Spleen (tissue), 11 donors: ENCODE data around the gene RAD51B. TPM values are rescaled to one million over a fixed set of nuclear protein-coding genes. Genes with fewer than 3 reads are reported as not detected.
A peak's percentile ranks its signal among the peaks of the same experiment; 100 is the strongest.

Experiments used
- DNase-seq: peaks from one replicate; pipeline ENCODE4 v3.0.0-alpha.2; 2020
- H3K27ac ChIP-seq, 8 donors: fragments of 200-600 bp; sonication (generic) in 7 of 8; 1 replicate in 4 of 8; 2 replicates in 4 of 8; pipeline versions ENCODE4 v1.5.0 to v1.8.0; 2016 to 2021; ENCODE audit warnings: inconsistent platforms in 4 of 8, mild to moderate bottlenecking in 4 of 8, moderate library complexity in 1 of 8
- H3K27me3 ChIP-seq, 7 donors: fragments of 200-600 bp; sonication (generic) in 6 of 7; replicated peaks in 1 of 7; 1 replicate in 4 of 7; 2 replicates in 3 of 7; pipeline versions ENCODE4 v1.5.0 to v1.8.0; 2016 to 2021; ENCODE audit warnings: inconsistent platforms in 3 of 7, mild to moderate bottlenecking in 1 of 7
- H3K36me3 ChIP-seq, 6 donors: fragments of 200-600 bp; sonication (generic) in 5 of 6; 1 replicate in 4 of 6; 2 replicates in 2 of 6; pipeline versions ENCODE4 v1.5.0 to v1.8.0; 2016 to 2021; ENCODE audit warnings: inconsistent platforms in 2 of 6
- H3K4me1 ChIP-seq, 6 donors: fragments of 200-600 bp; sonication (generic) in 5 of 6; 1 replicate in 3 of 6; 2 replicates in 3 of 6; pipeline versions ENCODE4 v1.5.0 to v1.8.0; 2016 to 2021; ENCODE audit warnings: inconsistent platforms in 3 of 6
- H3K4me3 ChIP-seq, 8 donors: fragments of 200-600 bp; sonication (generic) in 7 of 8; 1 replicate in 4 of 8; 2 replicates in 4 of 8; pipeline versions ENCODE4 v1.5.0 to v1.8.0; 2016 to 2021; ENCODE audit warnings: inconsistent platforms in 4 of 8, mild to moderate bottlenecking in 4 of 8, moderate library complexity in 2 of 8
- H3K9me3 ChIP-seq, 8 donors: fragments of 200-600 bp; sonication (generic) in 7 of 8; 1 replicate in 4 of 8; 2 replicates in 4 of 8; pipeline versions ENCODE4 v1.5.0 to v1.8.0; 2016 to 2021; ENCODE audit warnings: inconsistent platforms in 4 of 8
- POLR2A ChIP-seq, 3 donors: fragments of 450-650 bp; IDR thresholded peaks; one replicate each; pipeline ENCODE4 v1.5.1; 2017; ENCODE audit warnings: antibody characterized with exemption in 3 of 3, mild to moderate bottlenecking in 1 of 3
- POLR2AphosphoS5 ChIP-seq, 3 donors: sonication (generic); formaldehyde crosslinking; IDR thresholded peaks; one replicate each; pipeline ENCODE4 v1.5.1; 2017; ENCODE audit warnings: antibody characterized with exemption in 3 of 3
- WGBS, 5 donors: extraction: QIAGEN DNeasy Blood & Tissue Kit in 3 of 5; methylation state at CpG; one replicate each; pipeline versions ENCODE4 v1.1.5 to v1.1.7; 2013 to 2018; 5-methylcytosine and 5-hydroxymethylcytosine counted together
- intact Hi-C: fragments of 100-400 bp; cut with DNase I; formaldehyde crosslinking; loops from one replicate; pipeline ENCODE4 v1.15.0; 2023; ENCODE audit warnings: low total_unique reads
- polyA plus RNA-seq, 3 donors: library from polyadenylated mRNA; stranded (reverse); fragments of 200-250 nt; gene quantifications; one replicate each; pipeline ENCODE4 v1.2.1, GENCODE V29; 2013
- total RNA-seq, 7 donors: library from RNA; depleted of rRNA in 3 of 7; stranded (reverse); fragments of >200 nt in 3 of 7; fragmentation: NEBNext Ultra II Directional in 4 of 7; extraction: Animal tissue kit (Norgen Biotek cat#: 25700) in 4 of 7; gene quantifications; one replicate each; pipeline versions ENCODE4 v1.1.0 to v1.2.1, GENCODE V29; 2016 to 2021
- TF ChIP-seq, protein P1 (sequence below), 11 experiments: fragments of 200-600 bp in 7 of 11; fragments of 450-650 bp in 4 of 11; sonication (generic) in 4 of 11; IDR thresholded peaks in 8 of 11; conservative IDR thresholded peaks in 3 of 11; 1 replicate in 7 of 11; 2 replicates in 4 of 11; pipeline versions ENCODE4 v1.4.0 to v1.8.0; 2016 to 2021; ENCODE audit warnings: antibody characterized with exemption in 11 of 11, inconsistent platforms in 4 of 11, mild to moderate bottlenecking in 1 of 11
- donor health status: healthy with polysubstance abuse.
- donor health status: DM: no; HTN: no; CAD: no; lungs with moderate emphysema.
- donor health status: DM: no; HTN: no; CAD: no.
- donor health status: Bipolar disorder and iron deficiency.
- donor health status: healthy.
- donor health status: DM: no; HTN: no; CAD: no.
- donor health status: DM: yes; HTN: yes; CAD: no.

Gene RAD51B
- total and polyA plus RNA-seq, 10 donors = 4.2 to 43.7 (median 29.8) TPM

DNA sequence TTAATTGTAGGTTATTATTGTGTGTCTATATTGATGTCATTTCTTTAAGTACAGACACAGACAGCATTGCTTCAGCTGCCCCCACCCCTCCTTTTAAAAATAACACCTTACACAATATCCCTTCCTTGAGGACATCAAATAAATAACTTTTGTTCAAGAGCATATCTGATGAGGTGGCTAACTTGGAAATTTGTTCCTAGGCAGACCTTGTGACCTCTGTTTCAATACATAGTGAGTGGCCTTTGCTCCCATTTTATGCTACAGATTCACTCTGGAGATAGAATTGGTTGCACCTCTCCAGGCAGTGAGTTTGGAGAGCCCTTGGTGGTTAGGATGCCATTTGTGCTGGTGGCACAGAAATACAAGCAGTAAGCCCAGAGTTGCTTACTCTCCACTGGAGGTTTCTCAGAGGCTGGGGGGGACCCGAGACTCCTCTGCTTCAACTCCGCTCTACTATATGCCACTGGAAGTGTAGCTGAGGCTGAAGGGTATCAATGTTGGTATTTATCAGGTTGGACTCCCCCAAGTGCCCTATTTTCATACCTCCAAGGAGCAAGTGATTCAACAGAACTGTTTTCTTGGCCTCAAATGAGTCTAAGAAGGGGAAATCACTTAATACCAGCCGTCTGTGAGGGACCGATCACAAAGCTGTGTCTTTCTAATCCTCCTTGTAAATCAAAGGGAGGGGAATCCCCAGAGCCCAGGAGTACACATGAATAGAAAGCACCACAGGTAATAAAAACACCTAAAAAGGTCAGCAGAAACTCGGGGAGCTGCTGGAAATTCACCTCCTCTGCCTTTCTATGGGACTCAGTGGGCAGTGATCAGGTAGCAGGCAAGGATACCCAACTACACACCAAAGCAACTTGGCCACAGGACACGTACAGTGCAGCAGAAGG is 463.1 kb downstream of the RAD51B start:
- Histone ChIP-seq H3K27ac (peak overlapping the region; percentile 77 to 94 (median 86)), H3K9me3 (no peaks in the 10 kb centered on the region), H3K4me1 (peaks cover 43 to 99% (median 75%) of the 10 kb centered on the region in 6 donors), H3K27me3 (no peaks in the 10 kb centered on the region), H3K36me3 (no peaks in the 10 kb centered on the region), H3K4me3 (peak overlapping the region in 1 of 8 donors; percentile 21)
- no peak for TF ChIP-seq POLR2AphosphoS5 (IDR thresholded peaks at IDR 0.05)
- TF ChIP-seq, protein P1, sequence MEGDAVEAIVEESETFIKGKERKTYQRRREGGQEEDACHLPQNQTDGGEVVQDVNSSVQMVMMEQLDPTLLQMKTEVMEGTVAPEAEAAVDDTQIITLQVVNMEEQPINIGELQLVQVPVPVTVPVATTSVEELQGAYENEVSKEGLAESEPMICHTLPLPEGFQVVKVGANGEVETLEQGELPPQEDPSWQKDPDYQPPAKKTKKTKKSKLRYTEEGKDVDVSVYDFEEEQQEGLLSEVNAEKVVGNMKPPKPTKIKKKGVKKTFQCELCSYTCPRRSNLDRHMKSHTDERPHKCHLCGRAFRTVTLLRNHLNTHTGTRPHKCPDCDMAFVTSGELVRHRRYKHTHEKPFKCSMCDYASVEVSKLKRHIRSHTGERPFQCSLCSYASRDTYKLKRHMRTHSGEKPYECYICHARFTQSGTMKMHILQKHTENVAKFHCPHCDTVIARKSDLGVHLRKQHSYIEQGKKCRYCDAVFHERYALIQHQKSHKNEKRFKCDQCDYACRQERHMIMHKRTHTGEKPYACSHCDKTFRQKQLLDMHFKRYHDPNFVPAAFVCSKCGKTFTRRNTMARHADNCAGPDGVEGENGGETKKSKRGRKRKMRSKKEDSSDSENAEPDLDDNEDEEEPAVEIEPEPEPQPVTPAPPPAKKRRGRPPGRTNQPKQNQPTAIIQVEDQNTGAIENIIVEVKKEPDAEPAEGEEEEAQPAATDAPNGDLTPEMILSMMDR (IDR thresholded peaks at IDR 0.05 in 8 of 11, conservative IDR thresholded peaks at IDR 0.05 in 3 of 11) = no peak
- TF ChIP-seq POLR2A (IDR thresholded peaks at IDR 0.05) = no peak
- intact Hi-C loops = no loop called here
- WGBS, 5 donors = 48 to 62% (median 54%) methylated on average over 6 of the region's 6 CpGs
- no peak for DNase-seq

DNA sequence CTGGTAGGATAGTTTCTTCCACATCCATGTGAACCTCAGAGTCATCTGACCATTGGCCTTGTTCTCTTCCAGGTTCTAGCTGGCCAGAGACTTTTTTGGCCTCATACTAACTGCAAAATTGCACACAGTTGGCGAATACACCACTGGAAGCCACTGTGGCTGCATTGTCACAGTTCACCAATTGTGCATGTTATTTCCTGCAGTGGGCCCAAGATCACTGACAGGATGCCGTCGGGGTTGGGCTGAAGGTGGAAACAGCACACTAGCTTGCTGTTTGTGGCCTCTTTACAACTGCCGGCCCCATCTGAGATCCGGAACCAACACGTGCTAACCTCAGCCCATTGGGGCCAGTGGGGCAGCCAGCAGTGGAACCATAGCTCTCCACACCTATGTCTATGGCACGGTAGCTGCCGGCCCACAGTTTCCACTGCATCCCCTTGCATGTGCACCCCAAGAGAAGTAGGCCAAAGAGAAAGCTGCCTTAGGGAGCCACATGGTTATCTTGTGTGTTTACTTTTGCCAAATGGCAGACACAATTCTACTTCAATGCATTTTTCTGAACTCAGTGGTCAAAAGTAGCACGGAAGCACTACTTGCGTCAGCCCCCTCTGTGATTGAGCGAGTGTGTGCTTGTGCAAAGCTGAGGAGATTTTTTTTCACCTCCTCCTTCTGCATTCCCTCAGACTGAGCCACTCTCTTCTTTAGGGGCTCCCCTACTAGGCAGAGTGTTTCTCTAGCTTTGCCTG is 464.0 kb downstream of the RAD51B start:
- DNase-seq = peak; percentile 94
- no peaks in the 10 kb centered on the region for H3K36me3 ChIP-seq
- intact Hi-C loops = no loop called here
- 20 to 39% (median 28%) methylated on average over 10 to 11 of the region's 11 CpGs for WGBS, 5 donors
- no peaks in the 10 kb centered on the region for H3K27me3 ChIP-seq
- TF ChIP-seq, protein P1 (IDR thresholded peaks at IDR 0.05 in 8 of 11, conservative IDR thresholded peaks at IDR 0.05 in 3 of 11) = peak in 4 of 11 experiments; percentile 10 to 21 (median 12)
- TF ChIP-seq POLR2A (IDR thresholded peaks at IDR 0.05) = no peak
- TF ChIP-seq POLR2AphosphoS5 (IDR thresholded peaks at IDR 0.05) = peak; percentile 57 to 82 (median 75)
- H3K27ac ChIP-seq = peak overlapping the region; percentile 77 to 94 (median 86)
- H3K4me1 ChIP-seq = peaks cover 43 to 100% (median 73%) of the 10 kb centered on the region in 6 donors
- H3K9me3 ChIP-seq = no peaks in the 10 kb centered on the region
- H3K4me3 ChIP-seq = peak overlapping the region in 1 of 8 donors; percentile 21

GRCh38 chr14:68284333-68284732 is 464.8 kb downstream of the RAD51B start:
- Histone ChIP-seq H3K27ac (peak overlapping the region; percentile 72 to 94 (median 86)), H3K9me3 (no peaks in the 10 kb centered on the region), H3K27me3 (no peaks in the 10 kb centered on the region), H3K4me3 (no peak overlapping the region), H3K36me3 (no peaks in the 10 kb centered on the region), H3K4me1 (peaks cover 43 to 92% (median 66%) of the 10 kb centered on the region in 6 donors)
- TF ChIP-seq, protein P1 (IDR thresholded peaks at IDR 0.05 in 8 of 11, conservative IDR thresholded peaks at IDR 0.05 in 3 of 11) = no peak
- TF ChIP-seq POLR2AphosphoS5 (IDR thresholded peaks at IDR 0.05) (no peak), POLR2A (IDR thresholded peaks at IDR 0.05) (no peak)
- intact Hi-C loops = no loop called here
- no peak for DNase-seq

DNA sequence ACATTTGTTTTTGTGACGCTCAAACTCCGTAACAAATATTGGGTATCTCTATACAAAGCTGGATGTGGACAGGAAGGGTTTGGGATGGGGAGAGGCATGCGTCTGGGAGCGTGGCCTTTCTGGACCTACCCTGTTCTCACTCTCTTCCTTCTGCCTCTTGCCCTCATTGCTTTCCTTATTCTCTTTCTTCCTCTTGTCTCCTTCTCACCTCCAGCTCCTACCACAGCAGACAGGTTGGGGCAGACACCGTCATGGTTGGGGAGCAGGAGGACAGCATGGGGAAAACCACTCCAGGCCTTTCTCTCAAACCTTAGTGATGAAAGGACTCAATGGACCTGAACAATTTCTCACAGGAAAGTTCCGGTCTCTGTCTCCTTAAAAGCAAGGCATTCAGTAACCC is 465.3 kb downstream of the RAD51B start:
- TF ChIP-seq, protein P1 (IDR thresholded peaks at IDR 0.05 in 8 of 11, conservative IDR thresholded peaks at IDR 0.05 in 3 of 11) = no peak
- TF ChIP-seq POLR2AphosphoS5 (IDR thresholded peaks at IDR 0.05) (no peak), POLR2A (IDR thresholded peaks at IDR 0.05) (no peak)
- Histone ChIP-seq H3K27ac (peak overlapping the region; percentile 72 to 94 (median 86)), H3K36me3 (no peaks in the 10 kb centered on the region), H3K27me3 (no peaks in the 10 kb centered on the region), H3K9me3 (no peaks in the 10 kb centered on the region), H3K4me1 (peaks cover 39 to 87% (median 64%) of the 10 kb centered on the region in 6 donors), H3K4me3 (no peak overlapping the region)
- no peak for DNase-seq
- 76 to 84% (median 80%) methylated on average over 6 of the region's 6 CpGs for WGBS, 5 donors
- intact Hi-C loops = no loop called here
